ENCODE results near the gene ACSS3. TPM values are rescaled to one million over a fixed set of nuclear protein-coding genes. Genes with fewer than 3 reads are reported as not detected.

The ACSS3 gene
- total and polyA plus RNA-seq, 10 of the 15 experiments (the other 5 are each of a cell fraction or from before 2014, with no cell fraction given), result 0.06 to 0.31 TPM; not detected in 8

DNA sequence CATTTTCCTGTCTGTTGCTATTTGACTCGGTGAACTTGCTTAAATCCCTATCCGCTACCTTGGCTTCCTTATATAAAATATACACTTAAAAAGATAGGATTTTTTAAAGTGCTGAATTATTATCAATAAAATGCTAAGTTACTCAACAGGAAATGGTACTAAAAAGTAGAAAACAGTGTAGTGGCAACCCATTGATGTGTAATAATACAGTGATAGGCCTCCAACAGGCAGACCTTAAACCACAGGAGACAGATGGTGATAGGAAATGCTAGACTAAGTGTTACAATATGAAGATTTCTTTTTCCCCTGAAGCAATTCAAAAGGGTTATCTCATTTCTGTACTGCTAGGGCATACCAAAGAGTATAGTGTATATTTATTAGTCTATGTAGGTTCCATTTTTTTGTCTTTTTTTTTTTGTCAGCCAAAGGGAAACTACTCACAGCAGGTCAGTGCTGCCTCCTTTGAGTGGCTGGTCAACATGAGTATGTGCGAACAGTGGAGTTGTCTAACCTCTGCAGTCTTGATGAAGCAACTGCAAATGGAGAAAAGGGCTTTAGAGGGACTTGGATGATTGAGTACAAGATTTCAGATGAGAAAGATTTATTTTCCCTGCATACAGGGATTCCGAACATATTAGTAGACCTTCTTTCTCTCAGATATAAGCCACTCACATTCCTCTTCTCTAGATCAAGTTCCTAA lies 183.8 kb downstream of the ACSS3 start (continued):
- TF ChIP-seq, protein P1, sequence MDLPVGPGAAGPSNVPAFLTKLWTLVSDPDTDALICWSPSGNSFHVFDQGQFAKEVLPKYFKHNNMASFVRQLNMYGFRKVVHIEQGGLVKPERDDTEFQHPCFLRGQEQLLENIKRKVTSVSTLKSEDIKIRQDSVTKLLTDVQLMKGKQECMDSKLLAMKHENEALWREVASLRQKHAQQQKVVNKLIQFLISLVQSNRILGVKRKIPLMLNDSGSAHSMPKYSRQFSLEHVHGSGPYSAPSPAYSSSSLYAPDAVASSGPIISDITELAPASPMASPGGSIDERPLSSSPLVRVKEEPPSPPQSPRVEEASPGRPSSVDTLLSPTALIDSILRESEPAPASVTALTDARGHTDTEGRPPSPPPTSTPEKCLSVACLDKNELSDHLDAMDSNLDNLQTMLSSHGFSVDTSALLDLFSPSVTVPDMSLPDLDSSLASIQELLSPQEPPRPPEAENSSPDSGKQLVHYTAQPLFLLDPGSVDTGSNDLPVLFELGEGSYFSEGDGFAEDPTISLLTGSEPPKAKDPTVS (IDR thresholded peaks at IDR 0.05; ENCODE audit: low read depth, low read length), result no peak
- TF ChIP-seq MYB (IDR thresholded peaks at IDR 0.05; ENCODE audit: borderline replicate concordance, low read depth, low read length), result no peak
- no peak for TF ChIP-seq SIN3A (IDR thresholded peaks at IDR 0.05; ENCODE audit: low read depth, low read length)

DNA sequence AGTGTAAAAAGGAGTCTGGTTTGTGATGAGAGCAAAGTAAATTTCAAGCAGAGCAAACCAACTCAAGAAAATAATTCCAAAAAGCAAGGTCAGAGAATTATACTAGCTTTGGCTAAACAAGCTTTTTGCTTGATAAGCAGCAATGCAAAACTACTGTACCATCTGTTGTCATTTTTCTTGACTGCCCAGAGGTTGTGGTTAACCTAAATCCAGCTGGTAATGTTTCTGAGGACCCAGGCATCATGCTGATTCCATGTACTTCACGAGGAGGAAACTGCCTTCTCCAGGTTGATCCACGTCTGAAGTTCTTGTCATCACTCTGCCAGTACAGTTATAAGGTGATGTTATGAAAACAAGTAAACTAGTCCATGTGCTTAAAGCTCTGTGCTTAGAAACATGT lies 185.2 kb downstream of the ACSS3 start:
- in situ Hi-C loops (cut with MboI) (no loop called here), intact Hi-C loops (cut with micrococcal nuclease; ENCODE audit: unreplicated experiment) (no loop called here)
- H2AFZ ChIP-seq (ENCODE audit: control insufficient read depth, low read depth, low read length), result no peak overlapping the region
- no peaks in the 10 kb centered on the region for H3K4me1 ChIP-seq (ENCODE audit: control insufficient read depth, insufficient read depth, low read length)
- CTCF ChIA-PET, result no interaction called here
- no peaks in the 10 kb centered on the region for H3K36me3 ChIP-seq (ENCODE audit: control insufficient read depth in 2 of 2, insufficient read depth in 2 of 2, low read length in 1 of 2)
- no peaks in the 10 kb centered on the region for H3K27me3 ChIP-seq (replicated peaks in 1 of 2; ENCODE audit: control insufficient read depth in 2 of 2, insufficient read depth in 2 of 2, low read length in 1 of 2)
- no peaks in the 10 kb centered on the region for H4K20me1 ChIP-seq (ENCODE audit: control insufficient read depth, insufficient read depth)
- RAD21 ChIA-PET (ENCODE audit: unreplicated experiment), result no interaction called here
- no peak overlapping the region for H3K27ac ChIP-seq (ENCODE audit: control insufficient read depth, insufficient read depth)
- no peak for FAIRE-seq
- SMC1A ChIA-PET (ENCODE audit: uncharacterized antibody, unreplicated experiment), result no interaction called here
- no peak for TF ChIP-seq REST (IDR thresholded peaks at IDR 0.05; ENCODE audit: low read depth, low read length)
- no peaks in the 10 kb centered on the region for H3K79me2 ChIP-seq (ENCODE audit: control insufficient read depth, insufficient read depth, low read length)
- no peak for ATAC-seq
- DNase-seq (ENCODE audit: low read depth, low spot score), result no peak
- no TSS peak for BruUV-seq (replicated peaks)
- H3K4me2 ChIP-seq (ENCODE audit: control insufficient read depth, insufficient read depth), result no peak overlapping the region
- H3K9me3 ChIP-seq (replicated peaks; ENCODE audit: control insufficient read depth, insufficient read depth, low read length), result no peaks in the 10 kb centered on the region
- no peak overlapping the region for H3K9ac ChIP-seq (ENCODE audit: control insufficient read depth, insufficient read depth, low read length)
- POLR2A ChIA-PET, result no interaction called here
- WGBS (ENCODE audit: insufficient coverage, insufficient replicate concordance, low lambda C conversion rate, missing lambda C conversion rate), result 0% methylated on average over 2 of the region's 2 CpGs
- H3K4me3 ChIP-seq, result no peak overlapping the region
